ENCODE results near the gene CYP3A5.

Gene CYP3A5

GRCh38 chr7:99625961-99626360 is 53.8 kb downstream of the CYP3A5 start:
- Histone ChIP-seq H4K20me1 (ENCODE audit: insufficient read depth, low read length) (no peaks in the 10 kb centered on the region), H3K36me3 (replicated peaks; ENCODE audit: low read depth, low read length) (peaks cover 69% of the 10 kb centered on the region), H3K79me2 (ENCODE audit: low read length) (no peaks in the 10 kb centered on the region), H3K9ac (ENCODE audit: low read length) (no peak overlapping the region), H2AFZ (ENCODE audit: low read depth, low read length) (no peak overlapping the region), H3K4me1 (ENCODE audit: low read length) (no peaks in the 10 kb centered on the region), H3K27me3 (ENCODE audit: low read depth, low read length) (no peaks in the 10 kb centered on the region), H3K4me3 (ENCODE audit: low read length) (no peak overlapping the region), H3K9me3 (ENCODE audit: insufficient read depth, low read length) (no peaks in the 10 kb centered on the region), H3K27ac (ENCODE audit: low read length) (no peak overlapping the region), H3K4me2 (ENCODE audit: low read length) (no peak overlapping the region)
- TF ChIP-seq EZH2phosphoT487 (IDR thresholded peaks at IDR 0.05; ENCODE audit: low read depth) (no peak), CTCF (IDR thresholded peaks at IDR 0.05; ENCODE audit: low read depth, low read length) (no peak)

GRCh38 chr7:99625321-99625720 is 54.5 kb downstream of the CYP3A5 start:
- H3K9ac ChIP-seq (ENCODE audit: low read length) = no peak overlapping the region

GRCh38 chr7:99624484-99624883 is 55.3 kb downstream of the CYP3A5 start:
- TF ChIP-seq EZH2phosphoT487 (IDR thresholded peaks at IDR 0.05; ENCODE audit: low read depth) (no peak), CTCF (IDR thresholded peaks at IDR 0.05; ENCODE audit: low read depth, low read length) (no peak)
- Histone ChIP-seq H3K9ac (ENCODE audit: low read length) (no peak overlapping the region), H3K4me1 (ENCODE audit: low read length) (no peaks in the 10 kb centered on the region), H3K36me3 (replicated peaks; ENCODE audit: low read depth, low read length) (peaks cover 74% of the 10 kb centered on the region), H4K20me1 (ENCODE audit: insufficient read depth, low read length) (no peaks in the 10 kb centered on the region), H3K79me2 (ENCODE audit: low read length) (no peaks in the 10 kb centered on the region), H3K4me3 (ENCODE audit: low read length) (no peak overlapping the region), H3K27ac (ENCODE audit: low read length) (no peak overlapping the region), H3K9me3 (ENCODE audit: insufficient read depth, low read length) (no peaks in the 10 kb centered on the region), H3K4me2 (ENCODE audit: low read length) (no peak overlapping the region), H2AFZ (ENCODE audit: low read depth, low read length) (no peak overlapping the region), H3K27me3 (ENCODE audit: low read depth, low read length) (no peaks in the 10 kb centered on the region)

More at GRCh38 chr7:99625321-99625720, 54.5 kb downstream of the CYP3A5 start:
- Histone ChIP-seq H3K79me2 (ENCODE audit: low read length) (no peaks in the 10 kb centered on the region), H4K20me1 (ENCODE audit: insufficient read depth, low read length) (no peaks in the 10 kb centered on the region), H3K4me1 (ENCODE audit: low read length) (no peaks in the 10 kb centered on the region), H3K36me3 (replicated peaks; ENCODE audit: low read depth, low read length) (peaks cover 70% of the 10 kb centered on the region), H2AFZ (ENCODE audit: low read depth, low read length) (no peak overlapping the region), H3K4me2 (ENCODE audit: low read length) (no peak overlapping the region), H3K27me3 (ENCODE audit: low read depth, low read length) (no peaks in the 10 kb centered on the region), H3K27ac (ENCODE audit: low read length) (no peak overlapping the region), H3K4me3 (ENCODE audit: low read length) (no peak overlapping the region), H3K9me3 (ENCODE audit: insufficient read depth, low read length) (no peaks in the 10 kb centered on the region)
- TF ChIP-seq CTCF (IDR thresholded peaks at IDR 0.05; ENCODE audit: low read depth, low read length) (no peak), EZH2phosphoT487 (IDR thresholded peaks at IDR 0.05; ENCODE audit: low read depth) (no peak)

GRCh38 chr7:99623702-99624447 is 55.9 kb downstream of the CYP3A5 start:
- Histone ChIP-seq H3K27me3 (ENCODE audit: low read depth, low read length) (no peaks in the 10 kb centered on the region), H3K79me2 (ENCODE audit: low read length) (0 out of 2 replicates have a peak, but pooled peaks cover under 1% of the 10 kb centered on the region), H3K4me1 (ENCODE audit: low read length) (no peaks in the 10 kb centered on the region), H3K27ac (ENCODE audit: low read length) (no peak overlapping the region), H4K20me1 (ENCODE audit: insufficient read depth, low read length) (no peaks in the 10 kb centered on the region), H3K4me3 (ENCODE audit: low read length) (no peak overlapping the region), H3K9me3 (ENCODE audit: insufficient read depth, low read length) (no peaks in the 10 kb centered on the region), H2AFZ (ENCODE audit: low read depth, low read length) (no peak overlapping the region), H3K4me2 (ENCODE audit: low read length) (no peak overlapping the region), H3K9ac (ENCODE audit: low read length) (no peak overlapping the region), H3K36me3 (replicated peaks; ENCODE audit: low read depth, low read length) (peaks cover 75% of the 10 kb centered on the region)
- TF ChIP-seq EZH2phosphoT487 (IDR thresholded peaks at IDR 0.05; ENCODE audit: low read depth) (no peak), CTCF (IDR thresholded peaks at IDR 0.05; ENCODE audit: low read depth, low read length) (no peak)

Measured in OCI-LY3 (cell line).